SK-N-SH treated with all-trans-retinoic acid at 6 μM for 48 hours (cell line): ENCODE measurements around the gene F7.

Source experiments
- ATAC-seq: fragments of 200-7000 bp; cut with Tn5 transposase; 3 replicates; pipeline ENCODE4 v1.9.1; 2020; ENCODE audit warnings: mild to moderate bottlenecking, moderate library complexity
- BACH2 ChIP-seq: fragments of 250-450 bp; sonication (Bioruptor Pico); IDR thresholded peaks from 2 replicates; pipeline ENCODE4 v1.9.0; 2021; ENCODE audit warnings: mild to moderate bottlenecking, borderline replicate concordance
- CSDC2 ChIP-seq: fragments of 250-450 bp; sonication (Bioruptor Pico); IDR thresholded peaks from 2 replicates; pipeline ENCODE4 v1.5.0; 2020; ENCODE audit warnings: mild to moderate bottlenecking, moderate library complexity
- GLIS3 ChIP-seq: fragments of 250-450 bp; sonication (Bioruptor Pico); IDR thresholded peaks from 2 replicates; pipeline ENCODE4 v1.5.0; 2020; ENCODE audit warnings: mild to moderate bottlenecking, moderate library complexity
- ISL1 ChIP-seq: fragments of 250-450 bp; sonication (Bioruptor Pico); IDR thresholded peaks from 2 replicates; pipeline ENCODE4 v2.1.2; 2022; ENCODE audit warnings: mild to moderate bottlenecking, moderate library complexity
- OSR1 ChIP-seq: fragments of 250-450 bp; sonication (Bioruptor Pico); IDR thresholded peaks from 2 replicates; pipeline ENCODE4 v1.8.0; 2022; ENCODE audit warnings: moderate library complexity, mild to moderate bottlenecking, inconsistent platforms
- POU6F1 ChIP-seq: fragments of 250-450 bp; sonication (Bioruptor Pico); IDR thresholded peaks from 2 replicates; pipeline ENCODE4 v1.8.0; 2021; ENCODE audit warnings: low read depth, mild to moderate bottlenecking, moderate library complexity, borderline replicate concordance
- PPARA ChIP-seq: fragments of 250-450 bp; sonication (Bioruptor Pico); IDR thresholded peaks from 2 replicates; pipeline ENCODE4 v1.5.0; 2020; ENCODE audit warnings: mild to moderate bottlenecking, borderline replicate concordance
- RARB ChIP-seq: fragments of 250-450 bp; sonication (Bioruptor Pico); IDR thresholded peaks from 2 replicates; pipeline ENCODE4 v1.8.0; 2021; ENCODE audit warnings: mild to moderate bottlenecking, moderate library complexity
- SNAI2 ChIP-seq: fragments of 250-450 bp; sonication (Bioruptor Pico); IDR thresholded peaks from 2 replicates; pipeline ENCODE4 v1.5.0; 2020; ENCODE audit warnings: mild to moderate bottlenecking, moderate library complexity
- TCF4 ChIP-seq: fragments of 250-450 bp; sonication (Bioruptor Pico); IDR thresholded peaks from 2 replicates; pipeline ENCODE4 v1.8.0; 2021; ENCODE audit warnings: mild to moderate bottlenecking, moderate library complexity, borderline replicate concordance
- TOX ChIP-seq: fragments of 250-450 bp; sonication (Bioruptor Pico); IDR thresholded peaks from 2 replicates; pipeline ENCODE4 v1.8.0; 2021; ENCODE audit warnings: mild to moderate bottlenecking, moderate library complexity, borderline replicate concordance
- TSHZ2 ChIP-seq: fragments of 250-450 bp; sonication (Bioruptor Pico); IDR thresholded peaks from 2 replicates; pipeline ENCODE4 v1.5.0; 2020; ENCODE audit warnings: mild to moderate bottlenecking, moderate library complexity
- ZC3H10 ChIP-seq: fragments of 250-450 bp; sonication (Bioruptor Pico); IDR thresholded peaks from 2 replicates; pipeline ENCODE4 v1.5.1; 2021; ENCODE audit warnings: mild to moderate bottlenecking, moderate library complexity
- ZFP3 ChIP-seq: fragments of 250-450 bp; sonication (Bioruptor Pico); IDR thresholded peaks from 2 replicates; pipeline ENCODE4 v1.5.0; 2020; ENCODE audit warnings: mild to moderate bottlenecking, moderate library complexity
- ZFP30 ChIP-seq: fragments of 450-650 bp; formaldehyde crosslinking; IDR thresholded peaks from 2 replicates; pipeline ENCODE4 v1.5.0; 2022; ENCODE audit warnings: mild to moderate bottlenecking, moderate library complexity
- ZNF565 ChIP-seq: fragments of 450-650 bp; formaldehyde crosslinking; conservative IDR thresholded peaks from 2 replicates; pipeline ENCODE4 v1.5.0; 2020; ENCODE audit warnings: low read depth, mild to moderate bottlenecking, moderate library complexity
- ZNF70 ChIP-seq: fragments of 450-650 bp; formaldehyde crosslinking; IDR thresholded peaks from 2 replicates; pipeline ENCODE4 v1.5.0; 2020; ENCODE audit warnings: mild to moderate bottlenecking, moderate library complexity
- ZNF8 ChIP-seq: fragments of 450-650 bp; formaldehyde crosslinking; IDR thresholded peaks from 2 replicates; pipeline ENCODE4 v1.5.0; 2020; ENCODE audit warnings: mild to moderate bottlenecking, moderate library complexity
- TF ChIP-seq, protein P1 (sequence below): fragments of 250-450 bp; sonication (Bioruptor Pico); IDR thresholded peaks from 2 replicates; pipeline ENCODE4 v1.8.0; 2020; ENCODE audit warnings: mild to moderate bottlenecking, moderate library complexity, borderline replicate concordance
- TF ChIP-seq, protein P2 (sequence below): fragments of 250-450 bp; sonication (Bioruptor Pico); IDR thresholded peaks from 2 replicates; pipeline ENCODE4 v1.5.1; 2020; ENCODE audit warnings: low read depth, mild to moderate bottlenecking, moderate library complexity
- TF ChIP-seq, protein P3 (sequence below): fragments of 250-450 bp; sonication (Bioruptor Pico); IDR thresholded peaks from 2 replicates; pipeline ENCODE4 v1.5.1; 2021; ENCODE audit warnings: mild to moderate bottlenecking, moderate library complexity

The F7 gene

GRCh38 chr13:113091891-113092775 lies 13.5 kb upstream of the F7 start:
- ATAC-seq = no peak
- TF ChIP-seq ZC3H10 (CRISPR knock-in tag) (no peak), ZFP3 (CRISPR knock-in tag) (no peak), ZFP30 (CRISPR knock-in tag) (no peak)

DNA sequence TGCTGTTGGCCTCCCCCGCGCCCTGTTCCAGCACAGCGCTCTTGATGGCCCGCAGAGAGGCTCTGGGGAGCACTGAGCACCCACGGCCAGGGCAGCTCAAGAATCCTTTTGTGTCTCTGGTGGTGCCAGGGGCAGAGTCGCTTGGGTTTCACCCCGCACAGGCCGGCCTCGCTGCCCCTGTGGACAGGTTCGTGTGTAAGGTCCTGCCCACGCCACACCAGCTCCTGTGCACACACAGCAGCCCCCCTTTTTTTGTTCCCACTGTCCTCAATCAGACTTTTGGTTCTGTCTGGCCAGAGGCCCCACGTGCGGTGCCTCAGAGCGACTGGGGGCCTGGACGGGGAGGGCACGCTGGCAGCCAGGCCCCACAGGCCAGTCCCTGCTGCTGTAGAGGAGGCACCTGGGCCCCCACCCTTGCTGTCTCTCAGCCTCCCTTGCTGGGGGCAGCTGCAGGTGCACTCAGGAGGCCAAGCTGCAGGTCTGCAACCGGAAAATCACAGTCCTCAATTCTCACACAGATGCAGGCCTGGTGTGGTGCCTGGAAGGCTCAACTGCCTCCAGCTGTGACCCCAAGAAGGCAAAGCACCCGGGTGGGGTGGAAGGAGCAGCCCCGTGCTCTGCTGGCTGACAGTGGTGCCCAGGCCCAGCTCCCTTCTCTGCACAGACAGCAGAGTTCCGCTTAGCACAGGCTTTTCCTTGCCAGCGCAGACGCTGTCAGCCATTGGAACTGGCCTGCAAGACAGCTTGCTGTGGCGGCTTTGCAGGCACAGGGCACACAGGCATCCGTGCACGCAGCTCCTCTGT lies 12.6 kb upstream of the F7 start:
- TF ChIP-seq, protein P1, sequence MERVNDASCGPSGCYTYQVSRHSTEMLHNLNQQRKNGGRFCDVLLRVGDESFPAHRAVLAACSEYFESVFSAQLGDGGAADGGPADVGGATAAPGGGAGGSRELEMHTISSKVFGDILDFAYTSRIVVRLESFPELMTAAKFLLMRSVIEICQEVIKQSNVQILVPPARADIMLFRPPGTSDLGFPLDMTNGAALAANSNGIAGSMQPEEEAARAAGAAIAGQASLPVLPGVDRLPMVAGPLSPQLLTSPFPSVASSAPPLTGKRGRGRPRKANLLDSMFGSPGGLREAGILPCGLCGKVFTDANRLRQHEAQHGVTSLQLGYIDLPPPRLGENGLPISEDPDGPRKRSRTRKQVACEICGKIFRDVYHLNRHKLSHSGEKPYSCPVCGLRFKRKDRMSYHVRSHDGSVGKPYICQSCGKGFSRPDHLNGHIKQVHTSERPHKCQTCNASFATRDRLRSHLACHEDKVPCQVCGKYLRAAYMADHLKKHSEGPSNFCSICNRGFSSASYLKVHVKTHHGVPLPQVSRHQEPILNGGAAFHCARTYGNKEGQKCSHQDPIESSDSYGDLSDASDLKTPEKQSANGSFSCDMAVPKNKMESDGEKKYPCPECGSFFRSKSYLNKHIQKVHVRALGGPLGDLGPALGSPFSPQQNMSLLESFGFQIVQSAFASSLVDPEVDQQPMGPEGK (CRISPR knock-in tag) = no peak
- TF ChIP-seq ZNF70 (CRISPR knock-in tag) (no peak), GLIS3 (CRISPR knock-in tag) (no peak), ZC3H10 (CRISPR knock-in tag) (no peak), POU6F1 (CRISPR knock-in tag) (no peak), CSDC2 (CRISPR knock-in tag) (no peak), RARB (CRISPR knock-in tag) (no peak), TSHZ2 (CRISPR knock-in tag) (no peak), ZNF565 (CRISPR knock-in tag) (no peak), BACH2 (CRISPR knock-in tag) (no peak), TCF4 (no peak), PPARA (CRISPR knock-in tag) (no peak), SNAI2 (CRISPR knock-in tag) (no peak), ZFP3 (CRISPR knock-in tag) (no peak), ISL1 (CRISPR knock-in tag) (no peak), TOX (no peak)
- TF ChIP-seq, protein P2, sequence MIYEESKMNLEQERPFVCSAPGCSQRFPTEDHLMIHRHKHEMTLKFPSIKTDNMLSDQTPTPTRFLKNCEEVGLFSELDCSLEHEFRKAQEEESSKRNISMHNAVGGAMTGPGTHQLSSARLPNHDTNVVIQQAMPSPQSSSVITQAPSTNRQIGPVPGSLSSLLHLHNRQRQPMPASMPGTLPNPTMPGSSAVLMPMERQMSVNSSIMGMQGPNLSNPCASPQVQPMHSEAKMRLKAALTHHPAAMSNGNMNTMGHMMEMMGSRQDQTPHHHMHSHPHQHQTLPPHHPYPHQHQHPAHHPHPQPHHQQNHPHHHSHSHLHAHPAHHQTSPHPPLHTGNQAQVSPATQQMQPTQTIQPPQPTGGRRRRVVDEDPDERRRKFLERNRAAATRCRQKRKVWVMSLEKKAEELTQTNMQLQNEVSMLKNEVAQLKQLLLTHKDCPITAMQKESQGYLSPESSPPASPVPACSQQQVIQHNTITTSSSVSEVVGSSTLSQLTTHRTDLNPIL = no peak
- ATAC-seq = no peak

DNA sequence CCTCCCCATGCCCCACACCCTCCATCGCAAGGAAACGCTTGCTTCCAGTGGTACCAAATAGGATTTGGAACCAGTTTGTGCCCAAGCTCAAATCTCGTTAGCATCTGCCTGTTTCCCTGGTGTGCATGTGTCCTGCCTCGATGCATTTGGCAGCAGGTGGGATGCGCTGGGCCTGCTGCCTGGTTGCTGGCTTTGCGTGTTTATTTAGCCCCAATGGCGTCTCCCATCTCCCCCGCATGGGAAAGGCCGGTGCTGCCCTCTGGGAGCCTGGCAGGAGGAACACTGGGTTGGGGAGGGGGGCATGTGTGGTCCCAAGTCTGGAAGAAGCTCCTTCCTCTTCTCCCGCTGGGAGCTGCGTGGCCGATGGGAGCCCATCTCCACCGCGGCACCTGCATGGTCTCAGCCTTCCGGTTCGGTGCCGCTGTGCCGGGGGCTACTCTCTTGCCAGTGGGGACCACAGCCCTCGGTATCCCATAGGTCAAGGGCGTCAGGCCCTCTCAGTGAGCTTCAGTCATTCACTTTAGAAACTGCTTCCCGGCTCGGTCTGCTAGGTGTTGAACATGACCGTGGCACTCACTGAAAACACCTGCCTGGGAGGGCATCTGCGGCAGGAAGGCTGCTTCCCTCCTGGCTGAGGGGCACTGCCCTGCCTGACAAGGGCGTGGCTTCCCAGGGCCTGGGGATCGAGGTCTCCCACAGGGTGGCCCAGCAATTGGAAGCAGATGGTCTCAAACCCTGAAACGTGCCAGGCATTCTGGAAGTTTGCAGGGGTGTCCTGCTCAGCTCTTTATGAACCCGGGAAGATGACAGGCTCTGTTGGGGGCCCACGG lies 11.8 kb upstream of the F7 start:
- no peak for ATAC-seq
- TF ChIP-seq GLIS3 (CRISPR knock-in tag) = no peak
- TF ChIP-seq, protein P3, sequence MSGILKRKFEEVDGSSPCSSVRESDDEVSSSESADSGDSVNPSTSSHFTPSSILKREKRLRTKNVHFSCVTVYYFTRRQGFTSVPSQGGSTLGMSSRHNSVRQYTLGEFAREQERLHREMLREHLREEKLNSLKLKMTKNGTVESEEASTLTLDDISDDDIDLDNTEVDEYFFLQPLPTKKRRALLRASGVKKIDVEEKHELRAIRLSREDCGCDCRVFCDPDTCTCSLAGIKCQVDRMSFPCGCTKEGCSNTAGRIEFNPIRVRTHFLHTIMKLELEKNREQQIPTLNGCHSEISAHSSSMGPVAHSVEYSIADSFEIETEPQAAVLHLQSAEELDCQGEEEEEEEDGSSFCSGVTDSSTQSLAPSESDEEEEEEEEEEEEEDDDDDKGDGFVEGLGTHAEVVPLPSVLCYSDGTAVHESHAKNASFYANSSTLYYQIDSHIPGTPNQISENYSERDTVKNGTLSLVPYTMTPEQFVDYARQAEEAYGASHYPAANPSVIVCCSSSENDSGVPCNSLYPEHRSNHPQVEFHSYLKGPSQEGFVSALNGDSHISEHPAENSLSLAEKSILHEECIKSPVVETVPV = no peak
- TF ChIP-seq ZNF565 (CRISPR knock-in tag) = no peak
- no peak for TF ChIP-seq TCF4
- no peak for TF ChIP-seq ZNF8
- TF ChIP-seq OSR1 = no peak
- TF ChIP-seq, protein P1 (CRISPR knock-in tag) = no peak
- no peak for TF ChIP-seq POU6F1 (CRISPR knock-in tag)
- TF ChIP-seq RARB (CRISPR knock-in tag) = no peak
